ENCODE results near the gene NCOA1. TPM values are rescaled to one million over a fixed set of nuclear protein-coding genes. Genes with fewer than 3 reads are reported as not detected.

NCOA1 gene
- total RNA-seq, 1 experiment from 2014 or later, result 24.6 TPM

- BruUV-seq (replicated peaks), result no TSS peak
- TF ChIP-seq REST (IDR thresholded peaks at IDR 0.05; ENCODE audit: insufficient read depth in 1 of 2, low read depth in 2 of 2, low read length in 1 of 2) (no peak), TCF7L2 (IDR thresholded peaks at IDR 0.05; ENCODE audit: low read depth, low read length) (no peak), SIN3A (IDR thresholded peaks at IDR 0.05; ENCODE audit: borderline replicate concordance, insufficient read depth, low read depth, low read length) (no peak), POLR2AphosphoS5 (IDR thresholded peaks at IDR 0.05; ENCODE audit: low read depth, low read length) (no peak), CTCF (IDR thresholded peaks at IDR 0.05) (no peak)
- ATAC-seq (no peak), DNase-seq (ENCODE audit: low read depth, low spot score) (no peak)
- ChIA-PET POLR2A (no interaction called here), CTCF (interaction anchor here (0.5 kb wide), 1 partner anchor 36 kb away, joined by 5 read pairs; no protein-coding TSS in a partner anchor)
- Histone ChIP-seq H3K36me3 (ENCODE audit: control insufficient read depth, insufficient read depth, low read length) (no peaks in the 10 kb centered on the region), H3K9me3 (ENCODE audit: control insufficient read depth, insufficient read depth, low read depth, low read length) (no peaks in the 10 kb centered on the region), H3K27me3 (ENCODE audit: control insufficient read depth, insufficient read depth, low read length) (no peaks in the 10 kb centered on the region), H3K4me3 (ENCODE audit: low read depth in 2 of 2, low read length in 2 of 2) (no peak overlapping the region), H3K27ac (ENCODE audit: low read length) (no peak overlapping the region), H3K4me1 (ENCODE audit: control insufficient read depth, insufficient read depth, low read length) (no peaks in the 10 kb centered on the region)
- intact Hi-C loops (cut with micrococcal nuclease; ENCODE audit: unreplicated experiment) (no loop called here), in situ Hi-C loops (cut with HindIII; ENCODE audit: low pct_unique_long_range_greater_than_20kb, low sequenced_read_pairs) (no loop called here)
These were observed 144.1 kb downstream of the NCOA1 start for GRCh38 chr2:24635181-24635580.

GRCh38 chr2:24638568-24638967 lies 147.5 kb downstream of the NCOA1 start:
- TF ChIP-seq TCF7L2 (IDR thresholded peaks at IDR 0.05; ENCODE audit: low read depth, low read length) (no peak), POLR2AphosphoS5 (IDR thresholded peaks at IDR 0.05; ENCODE audit: low read depth, low read length) (no peak), SIN3A (IDR thresholded peaks at IDR 0.05; ENCODE audit: borderline replicate concordance, insufficient read depth, low read depth, low read length) (no peak), REST (IDR thresholded peaks at IDR 0.05; ENCODE audit: insufficient read depth in 1 of 2, low read depth in 2 of 2, low read length in 1 of 2) (no peak), CTCF (IDR thresholded peaks at IDR 0.05) (no peak)
- Histone ChIP-seq H3K27ac (ENCODE audit: low read length) (no peak overlapping the region), H3K27me3 (ENCODE audit: control insufficient read depth, insufficient read depth, low read length) (no peaks in the 10 kb centered on the region), H3K9me3 (ENCODE audit: control insufficient read depth, insufficient read depth, low read depth, low read length) (no peaks in the 10 kb centered on the region), H3K36me3 (ENCODE audit: control insufficient read depth, insufficient read depth, low read length) (no peaks in the 10 kb centered on the region), H3K4me1 (ENCODE audit: control insufficient read depth, insufficient read depth, low read length) (no peaks in the 10 kb centered on the region), H3K4me3 (ENCODE audit: low read depth in 2 of 2, low read length in 2 of 2) (no peak overlapping the region)
- DNase-seq (ENCODE audit: low read depth, low spot score) (no peak), ATAC-seq (no peak)
- in situ Hi-C loops (cut with HindIII; ENCODE audit: low pct_unique_long_range_greater_than_20kb, low sequenced_read_pairs), result no loop called here
- ChIA-PET POLR2A (no interaction called here), CTCF (no interaction called here)
- BruUV-seq (replicated peaks), result no TSS peak
- intact Hi-C loops (cut with micrococcal nuclease; ENCODE audit: unreplicated experiment), result no loop called here

Measured in Panc1 (cell line).